SKM-1 treated with dmso at 0.1 percent for 144 hours (cell line): ENCODE measurements around the gene CCDC106.
A peak's percentile ranks its signal among the peaks of the same experiment; 100 is the strongest.

Experiments
- DNase-seq: peaks from one replicate; lab custom pipeline; 2025; ENCODE audit not compliant: unreplicated experiment; lab: John Stamatoyannopoulos, UW

Gene CCDC106

DNA sequence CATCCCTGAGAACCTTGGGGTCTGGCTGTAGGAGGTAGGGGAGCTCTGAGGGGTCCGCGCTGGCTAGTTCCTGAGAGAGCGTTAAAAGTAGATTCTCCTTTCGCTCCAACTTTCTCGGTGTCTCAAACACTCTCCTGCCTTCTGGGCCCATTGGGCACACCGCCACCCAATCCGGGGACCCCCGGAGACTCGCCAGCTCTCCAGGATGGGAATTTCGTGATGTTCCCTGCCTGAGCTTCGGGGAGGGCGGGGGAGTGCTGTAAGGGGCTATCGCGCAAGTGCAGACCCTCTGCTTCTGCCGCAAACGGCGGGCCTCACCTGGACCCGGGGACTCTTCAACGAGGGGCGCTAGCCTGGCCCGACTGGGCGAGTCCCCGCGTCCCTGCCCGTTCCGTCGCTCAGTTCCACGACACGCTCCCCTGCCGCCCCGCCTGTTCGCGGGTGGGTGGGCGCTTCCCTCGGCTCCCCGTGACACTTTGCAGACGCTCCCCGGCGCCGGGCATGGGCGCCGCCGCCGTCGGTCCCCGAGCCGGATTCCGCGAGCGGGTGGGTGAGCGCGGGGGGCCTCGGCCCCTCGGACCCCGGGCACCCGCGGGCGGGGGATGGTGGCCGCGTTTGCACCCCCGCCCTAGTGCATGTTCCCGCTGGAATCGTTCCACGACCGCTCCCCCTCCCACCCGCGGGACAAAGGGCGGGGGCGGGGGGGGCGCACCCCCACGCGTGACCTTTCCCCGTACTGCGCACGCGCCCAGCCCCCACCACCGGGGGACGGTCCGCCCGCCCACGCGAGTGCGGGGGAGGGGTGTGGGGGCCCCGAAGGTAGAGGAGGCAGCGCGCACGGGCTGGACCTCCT, at the start of gene CCDC106:
Gene CCDC106 (plus strand): TSS at position 481 of the 853 bp plus-strand sequence. CDS start 835 bp downstream, outside the sequence.
- DNase-seq, result no peak

- DNase-seq, result peak; percentile 75
These were observed 49.1 kb upstream of the CCDC106 start for GRCh38 chr19:55598719-55599467.

- peak; percentile 89 for DNase-seq
These were observed 48.6 kb upstream of the CCDC106 start, which contains the start of gene FIZ1 for GRCh38 chr19:55599468-55599841. TSS of gene FIZ1 (minus strand) at chr19:55599517. CDS start at chr19:55597865, 1,652 bp downstream.

GRCh38 chr19:55599842-55600661, 48.0 kb upstream of the CCDC106 start, which contains the start of gene ZNF524:
TSS of gene ZNF524 (plus strand) at chr19:55600288. CDS start at chr19:55602113, 1,825 bp downstream.
- DNase-seq, result peak; percentile 49

GRCh38 chr19:55600662-55601028, 47.4 kb upstream of the CCDC106 start:
- DNase-seq, result no peak

DNA sequence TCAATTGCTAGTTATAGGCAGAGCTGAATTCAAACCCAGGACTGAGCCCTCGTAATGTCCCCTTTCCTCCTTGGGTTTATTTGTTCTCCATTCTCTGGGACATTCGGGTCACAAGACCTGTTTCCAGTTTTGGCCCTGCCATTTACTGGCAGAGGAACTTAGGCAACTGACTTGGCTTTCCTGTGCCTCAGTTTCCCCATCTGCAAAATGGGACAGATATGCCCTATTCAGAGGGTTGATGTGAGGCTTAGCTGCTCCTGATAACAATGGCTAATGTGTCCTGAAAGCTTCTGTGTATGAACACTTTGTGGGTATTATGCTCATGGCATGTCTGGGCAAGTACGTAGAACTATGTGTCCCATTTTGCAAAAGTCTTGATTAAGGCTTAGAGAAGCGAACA, 46.9 kb upstream of the CCDC106 start:
- DNase-seq, result no peak

- no peak for DNase-seq
These were observed 45.7 kb upstream of the CCDC106 start for GRCh38 chr19:55602104-55603001.

- DNase-seq, result no peak
These were observed 44.9 kb upstream of the CCDC106 start for GRCh38 chr19:55603115-55603514.

DNA sequence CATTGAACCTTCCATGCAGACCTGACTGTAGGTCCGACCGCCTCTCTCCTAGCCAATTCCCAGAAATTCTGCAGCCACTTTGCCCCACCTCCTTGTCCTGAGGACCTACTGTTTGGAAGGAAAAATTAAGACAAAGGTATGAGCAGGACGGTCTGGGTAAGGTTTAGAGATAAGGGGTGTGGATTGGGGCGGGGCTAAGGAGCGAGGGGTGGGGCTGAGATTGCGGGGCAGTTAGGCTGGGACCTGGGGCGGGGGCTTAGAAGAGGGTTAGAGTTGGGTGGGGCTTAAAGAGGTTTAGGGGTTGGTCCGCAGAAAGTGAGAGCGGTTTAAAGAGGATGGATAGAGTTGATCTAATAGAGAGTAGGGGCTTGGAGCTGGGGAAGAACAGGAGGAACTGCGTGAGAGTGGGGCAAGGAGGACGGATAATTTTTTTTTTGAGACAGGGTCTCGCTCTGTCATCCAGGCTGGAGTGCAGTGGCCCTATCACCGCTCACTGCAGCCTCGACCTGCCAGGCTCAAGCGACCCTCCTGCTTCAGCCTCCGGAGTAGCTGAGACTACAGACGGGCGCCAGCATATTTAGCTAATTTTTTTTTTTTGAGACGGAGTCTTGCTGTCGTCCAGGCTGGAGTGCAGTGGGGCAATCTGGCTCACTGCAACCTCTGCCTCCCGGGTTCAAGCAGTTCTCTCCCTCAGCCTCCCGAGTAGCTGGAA, 44.3 kb upstream of the CCDC106 start:
- no peak for DNase-seq

- DNase-seq, result peak; percentile 76
These were observed 42.8 kb upstream of the CCDC106 start for GRCh38 chr19:55605207-55605636.

DNA sequence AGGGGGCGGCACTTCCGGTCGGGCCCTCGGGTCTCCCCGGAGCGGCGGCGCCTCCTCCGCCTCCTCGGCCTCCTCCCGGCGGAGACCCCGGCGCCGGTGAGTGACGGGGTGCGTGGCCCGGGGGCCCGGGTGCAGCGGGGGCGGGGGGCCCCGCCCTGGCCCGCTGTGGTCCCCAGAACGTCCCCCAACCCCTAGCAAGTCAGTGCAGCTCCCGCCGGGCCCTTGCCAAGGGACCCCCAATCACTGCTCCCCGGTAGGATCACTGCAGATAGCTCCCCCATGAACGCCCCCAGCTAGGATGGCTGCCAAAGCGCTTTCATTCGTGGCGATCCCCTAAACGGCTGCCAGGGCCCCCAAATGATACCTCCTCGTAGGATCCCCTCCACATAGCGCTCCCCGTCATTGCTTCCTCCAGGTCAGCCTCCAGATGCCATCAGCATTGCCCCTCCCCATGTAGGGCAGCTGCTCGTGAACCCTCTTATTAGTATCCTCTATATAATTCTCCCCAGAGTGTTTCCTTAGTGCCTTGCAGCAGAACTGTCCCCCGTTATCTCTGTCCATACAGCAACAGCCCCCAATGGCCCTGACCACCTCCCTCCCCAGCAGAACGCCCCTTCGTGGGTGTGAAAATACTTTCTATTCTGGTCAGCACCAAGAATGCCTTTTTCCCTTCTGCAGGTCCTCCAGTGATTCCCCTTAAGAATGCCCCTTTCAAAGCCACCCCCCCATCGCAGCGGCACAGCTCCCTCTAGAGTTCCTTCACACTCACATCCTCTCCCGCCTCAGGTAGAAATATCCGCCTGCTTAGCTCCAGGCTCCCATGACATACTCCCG, 42.2 kb upstream of the CCDC106 start, which contains the start of gene ZNF865:
Gene ZNF865 (plus strand): TSS at position 11 of the 834 bp plus-strand sequence. CDS start 7,972 bp downstream, outside the sequence.
- peak; percentile 25 for DNase-seq

GRCh38 chr19:55606471-55606787, 41.6 kb upstream of the CCDC106 start:
- DNase-seq, result no peak

- DNase-seq, result no peak
These were observed 41.2 kb upstream of the CCDC106 start for GRCh38 chr19:55606817-55607216.

DNA sequence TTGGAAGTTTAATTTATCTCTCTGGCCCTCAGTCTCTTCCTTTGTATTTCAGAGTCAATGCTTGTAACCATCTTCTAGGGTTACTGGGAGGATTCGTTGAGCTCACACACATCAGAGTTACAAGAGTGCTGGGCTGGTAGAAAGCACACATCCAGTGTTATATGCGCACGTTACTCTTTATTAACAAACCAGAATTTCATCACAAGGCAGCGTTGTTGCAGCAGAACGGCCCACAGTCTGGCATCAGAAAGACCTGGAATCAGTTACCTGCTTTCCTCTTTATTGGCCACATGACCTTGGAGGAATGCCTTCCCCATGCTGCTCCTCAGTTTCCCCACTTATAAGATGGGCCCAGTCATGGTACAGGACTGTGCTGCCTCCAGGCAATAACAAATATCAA, 38.7 kb upstream of the CCDC106 start:
- no peak for DNase-seq

GRCh38 chr19:55611300-55611982, 36.6 kb upstream of the CCDC106 start:
- no peak for DNase-seq

- DNase-seq, result no peak
These were observed 35.9 kb upstream of the CCDC106 start for GRCh38 chr19:55611983-55612645.

GRCh38 chr19:55613396-55613795, 34.6 kb upstream of the CCDC106 start:
- DNase-seq, result no peak
